HTERT RPE-1 (cell line): ENCODE results near the gene ZDHHC1.
"Not testable (repeated sequence)": the region's sequence is repeated elsewhere in the genome, so short reads cannot be mapped to it uniquely, and the experiment has no call there.

Source experiments
- in situ Hi-C: fragments of 300-500 bp; cut with MboI; formaldehyde crosslinking; loops from 4 replicates; pipeline ENCODE4 v1.14.3; 2020; ENCODE audit warnings: low sequenced_read_pairs

ZDHHC1 gene

DNA sequence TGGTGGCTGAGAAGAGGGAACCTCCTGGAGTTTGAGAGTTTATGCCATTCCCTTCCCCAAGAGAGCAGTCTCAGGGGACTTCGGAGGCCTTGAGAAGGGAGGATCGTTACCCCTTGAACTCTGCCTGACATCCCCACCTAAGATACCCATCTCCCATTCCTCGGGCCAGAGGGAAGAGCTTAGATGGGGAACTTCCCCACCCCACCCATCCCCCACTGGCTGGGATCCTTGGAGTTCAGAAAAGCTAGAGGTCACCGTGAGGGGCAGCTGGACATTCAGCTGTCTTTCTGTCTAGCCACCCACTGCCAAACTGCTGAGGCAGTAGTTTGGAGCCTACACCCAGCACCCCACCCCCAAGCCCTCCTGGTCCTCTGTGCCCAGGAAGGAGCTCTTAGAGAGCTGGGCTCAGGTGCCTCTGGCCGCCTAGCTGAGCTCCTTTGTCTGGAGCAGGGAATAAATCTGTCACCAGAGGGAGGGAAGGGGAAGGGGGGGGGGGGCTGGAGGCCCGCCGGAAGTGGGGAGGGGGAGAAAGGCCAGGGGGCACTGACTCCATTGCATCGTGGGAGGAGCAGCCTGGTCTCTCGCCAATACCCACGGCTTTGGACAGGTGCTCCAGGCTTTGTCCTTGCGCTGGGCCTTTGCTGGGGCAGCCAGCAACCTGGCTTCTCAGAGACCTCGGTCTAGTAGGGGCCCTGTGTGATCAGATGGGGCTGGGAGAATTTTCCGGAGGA, 15.7 kb upstream of the ZDHHC1 start:
- in situ Hi-C loops: no loop called here

DNA sequence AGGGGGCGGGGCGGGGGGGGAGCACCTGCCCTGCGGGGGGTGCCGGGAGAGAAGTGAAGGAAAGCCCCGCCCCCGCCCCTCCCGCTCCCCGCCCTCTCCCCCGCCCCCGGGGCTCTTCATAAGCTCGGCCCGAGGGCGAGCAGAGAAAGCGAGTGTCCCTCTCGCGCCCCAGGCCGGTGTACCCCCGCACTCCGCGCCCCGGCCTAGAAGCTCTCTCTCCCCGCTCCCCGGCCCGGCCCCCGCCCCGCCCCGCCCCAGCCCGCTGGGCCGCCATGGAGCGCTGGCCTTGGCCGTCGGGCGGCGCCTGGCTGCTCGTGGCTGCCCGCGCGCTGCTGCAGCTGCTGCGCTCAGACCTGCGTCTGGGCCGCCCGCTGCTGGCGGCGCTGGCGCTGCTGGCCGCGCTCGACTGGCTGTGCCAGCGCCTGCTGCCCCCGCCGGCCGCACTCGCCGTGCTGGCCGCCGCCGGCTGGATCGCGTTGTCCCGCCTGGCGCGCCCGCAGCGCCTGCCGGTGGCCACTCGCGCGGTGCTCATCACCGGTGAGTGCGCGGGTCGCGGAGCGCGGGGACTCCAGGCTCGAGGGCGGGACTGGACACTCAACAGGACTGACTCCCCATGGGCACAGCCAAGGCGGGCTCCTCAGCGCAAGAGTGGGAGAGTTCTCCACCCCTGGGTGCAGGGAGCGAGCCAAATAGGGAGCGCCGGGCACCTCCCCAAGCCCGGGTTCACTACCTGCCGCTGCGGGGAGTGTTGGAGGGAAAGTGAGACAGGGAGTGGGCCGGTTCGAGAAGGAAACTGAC, 14.9 kb upstream of the ZDHHC1 start, which contains the start of gene HSD11B2:
Gene HSD11B2, plus strand, starts transcription at position 145 of the 798 bp plus-strand sequence. Its CDS starts 128 bp downstream, at position 273.
- in situ Hi-C loops: no loop called here

- in situ Hi-C loops: no loop called here
Measured at GRCh38 chr16:67430504-67430976, 14.3 kb upstream of the ZDHHC1 start.

GRCh38 chr16:67429799-67430503, 13.7 kb upstream of the ZDHHC1 start:
- in situ Hi-C loops: no loop called here

- in situ Hi-C loops: no loop called here
Measured at GRCh38 chr16:67429053-67429798, 12.9 kb upstream of the ZDHHC1 start.

DNA sequence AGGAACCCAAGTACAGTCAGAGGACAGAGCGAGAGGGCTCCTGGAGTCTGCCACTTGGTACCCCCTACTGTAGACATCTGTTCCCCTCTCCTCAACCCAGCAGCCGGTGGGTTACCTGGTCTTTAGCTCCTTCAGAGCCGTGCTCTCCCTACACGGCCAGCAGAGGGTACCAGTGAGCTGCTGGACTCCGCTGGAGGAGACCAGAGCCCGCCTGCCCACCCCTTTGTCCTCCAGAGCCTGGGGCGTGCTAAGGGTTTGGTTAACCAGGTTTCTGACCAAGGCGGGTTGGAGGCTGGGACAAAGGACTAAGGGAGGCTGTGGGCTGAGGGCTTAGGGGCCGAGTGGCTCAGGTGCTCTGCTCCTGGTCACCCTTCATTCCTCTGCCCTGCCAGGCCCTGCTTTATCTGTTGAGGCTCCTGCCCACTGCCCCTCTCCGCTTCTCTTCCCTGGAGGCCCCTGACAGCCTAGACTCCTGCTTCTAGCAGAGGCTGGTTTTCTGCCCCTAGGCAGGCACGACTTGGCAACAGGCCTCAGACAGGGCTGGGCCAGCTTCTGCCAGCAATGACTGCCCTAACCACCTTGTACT, 12.0 kb upstream of the ZDHHC1 start:
- in situ Hi-C loops: no loop called here

- in situ Hi-C loops: no loop called here
Measured at GRCh38 chr16:67426950-67427349, 10.7 kb upstream of the ZDHHC1 start.

GRCh38 chr16:67426022-67426421, 9.7 kb upstream of the ZDHHC1 start:
- in situ Hi-C loops: no loop called here

DNA sequence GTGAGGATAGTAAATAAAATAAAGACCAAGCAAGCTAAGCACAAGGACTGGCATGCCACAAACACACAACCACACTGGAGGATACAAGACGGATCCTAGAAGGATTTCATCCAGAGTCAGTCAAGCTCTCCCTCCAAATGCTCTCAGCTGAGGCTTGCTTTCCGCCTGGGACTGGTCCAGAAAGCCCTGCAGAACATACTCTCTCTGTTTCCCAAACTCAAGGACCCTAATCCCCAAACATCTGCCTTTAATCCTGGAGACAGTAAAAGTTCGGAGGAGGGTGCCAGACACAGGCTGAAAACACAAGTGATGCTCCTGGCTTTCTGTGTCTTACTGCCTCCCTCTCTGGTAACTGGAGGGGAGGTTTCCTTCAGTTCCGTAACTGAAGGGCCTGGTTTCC, 9.3 kb upstream of the ZDHHC1 start:
- in situ Hi-C loops: no loop called here

GRCh38 chr16:67425061-67425460, 8.8 kb upstream of the ZDHHC1 start:
- in situ Hi-C loops: no loop called here

GRCh38 chr16:67424261-67424615, 8.0 kb upstream of the ZDHHC1 start:
- in situ Hi-C loops: no loop called here

- in situ Hi-C loops: no loop called here
Measured at GRCh38 chr16:67423611-67424260, 7.5 kb upstream of the ZDHHC1 start.

- in situ Hi-C loops: no loop called here
Measured at GRCh38 chr16:67423015-67423414, 6.7 kb upstream of the ZDHHC1 start.

DNA sequence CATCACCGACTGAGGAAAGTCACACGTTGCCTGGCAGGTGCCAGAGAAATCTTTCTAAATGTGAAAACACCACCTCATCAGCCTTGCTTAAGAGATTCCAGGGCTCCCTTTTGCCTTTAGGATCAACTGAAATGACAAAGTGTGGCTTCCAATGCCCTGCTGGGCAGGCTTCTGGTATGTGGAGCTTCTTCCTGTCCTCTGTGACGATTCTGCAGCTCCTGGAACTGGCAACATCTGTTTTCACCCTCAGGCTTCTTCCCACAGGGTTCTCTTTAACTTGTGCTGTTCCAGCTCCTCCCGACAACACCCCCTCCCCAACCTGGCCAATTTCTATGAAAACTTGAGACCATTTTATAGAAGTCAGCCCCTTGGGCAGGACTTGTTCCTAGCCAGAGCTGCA, 4.8 kb upstream of the ZDHHC1 start:
- in situ Hi-C loops: no loop called here

DNA sequence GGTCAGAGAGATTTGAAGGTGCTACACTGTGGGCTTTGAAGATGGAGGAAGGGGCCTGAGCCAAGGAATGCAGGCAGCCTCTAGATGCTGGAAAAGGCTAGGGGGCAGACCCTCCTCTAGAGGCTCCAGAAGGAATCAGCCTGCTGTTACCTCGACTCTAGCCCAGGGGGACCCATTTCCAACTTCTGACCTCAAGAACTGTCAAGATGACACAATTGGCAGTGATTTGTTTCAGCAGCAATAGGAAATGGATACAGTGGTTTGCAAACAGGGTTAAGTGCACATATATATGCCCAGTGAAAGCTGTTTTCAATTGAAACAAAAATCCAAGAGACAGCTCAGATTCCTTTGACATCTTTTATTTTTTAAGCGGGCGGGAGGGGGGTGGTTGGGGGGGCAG, 3.7 kb upstream of the ZDHHC1 start:
- in situ Hi-C loops: no loop called here

GRCh38 chr16:67419502-67419901, 3.2 kb upstream of the ZDHHC1 start:
- in situ Hi-C loops: no loop called here

GRCh38 chr16:67417333-67418061, 1.2 kb upstream of the ZDHHC1 start:
- in situ Hi-C loops: no loop called here

DNA sequence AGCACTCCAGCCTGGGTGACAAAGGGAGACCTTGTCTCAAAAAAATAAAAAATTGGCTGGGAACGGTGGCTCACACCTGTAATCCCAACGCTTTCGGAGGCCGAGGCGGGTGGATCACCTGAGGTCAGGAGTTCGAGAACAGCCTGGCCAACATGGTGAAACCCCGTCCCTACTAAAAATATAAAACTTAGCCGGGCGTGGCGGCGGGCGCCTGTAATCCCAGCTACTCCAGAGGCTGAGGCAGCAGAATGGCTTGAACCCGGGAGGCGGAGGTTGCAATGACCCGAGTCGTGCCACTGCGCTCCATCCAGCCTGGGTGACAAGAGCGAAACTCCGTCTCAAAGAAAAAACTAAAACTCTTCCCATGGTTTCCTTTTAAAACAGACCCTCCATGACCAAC, 856 bp downstream of the ZDHHC1 start:
- in situ Hi-C loops: not testable (repeated sequence)
